ENCODE data around the gene DOCK9.

Gene DOCK9

DNA sequence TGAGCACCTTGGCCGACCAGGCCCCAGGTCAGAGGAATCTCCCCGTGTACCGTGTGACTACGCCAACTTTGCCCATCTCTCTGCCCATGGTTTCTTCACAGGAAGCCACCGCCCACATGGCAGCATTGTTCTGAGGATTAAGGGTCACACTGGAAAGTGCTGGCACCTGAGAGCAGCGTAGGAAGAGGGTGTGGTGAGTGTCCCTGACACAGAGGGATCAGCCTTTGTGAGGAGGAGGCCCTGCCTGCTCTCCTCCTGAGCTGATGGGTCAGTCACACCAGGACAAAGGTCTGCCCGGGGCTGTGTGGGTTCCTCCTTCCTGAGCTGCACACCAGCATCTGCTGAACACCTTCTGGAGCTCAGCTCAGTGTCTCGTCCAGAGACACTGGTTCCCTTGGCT is 193.2 kb downstream of the DOCK9 start:
- no CpG with 5 or more reads among the region's 8 CpGs for WGBS (ENCODE audit: extremely low coverage, insufficient coverage, insufficient read length)
- H3K14ac ChIP-seq (ENCODE audit: low read length), result no peak overlapping the region

DNA sequence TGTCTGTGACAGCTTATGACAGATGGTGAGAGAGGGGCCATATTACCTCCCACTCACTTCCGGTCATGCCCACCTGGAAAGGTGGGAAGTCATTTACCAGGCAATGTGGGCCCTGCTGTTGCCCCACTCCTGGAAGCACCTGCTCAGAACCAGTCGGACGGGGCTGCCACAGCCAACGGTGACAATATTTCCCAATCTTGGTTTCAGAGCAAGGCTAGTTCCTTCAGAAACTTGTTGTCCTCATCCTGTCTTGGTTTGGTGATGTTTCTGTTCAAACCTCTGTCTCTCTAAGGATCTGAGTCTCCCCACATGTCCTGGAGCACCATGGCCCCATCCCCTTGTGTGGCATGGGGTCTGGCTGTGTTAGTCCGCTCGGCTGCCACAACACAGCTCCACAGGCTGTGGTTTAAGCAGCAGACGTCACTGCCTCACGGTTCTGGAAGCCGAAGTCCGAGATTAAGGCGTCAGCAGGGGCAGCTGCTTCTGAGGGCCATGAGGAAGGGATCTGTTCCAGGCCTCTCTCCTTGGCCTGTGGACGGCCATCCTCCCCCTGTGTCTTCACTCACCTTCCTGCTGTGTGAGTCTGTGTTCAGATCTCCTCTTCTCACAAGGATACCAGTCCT is 193.9 kb downstream of the DOCK9 start:
- H2BK120ac ChIP-seq (ENCODE audit: insufficient read depth, low read length, poor library complexity), result no peak overlapping the region
- peak; percentile 26 to 58 for DNase-seq

More for the DNA sequence above, 193.2 kb downstream of the DOCK9 start:
- no peak overlapping the region for H3K27ac ChIP-seq (ENCODE audit: low read depth, low read length)
- peaks cover 2% of the 10 kb centered on the region for H3K9me3 ChIP-seq (ENCODE audit: insufficient read depth, low read depth, low read length)
- DNase-seq, result no peak
- H3K4me1 ChIP-seq (ENCODE audit: control insufficient read depth in 1 of 2, insufficient read depth in 2 of 2, low read length in 2 of 2), result no peaks in the 10 kb centered on the region
- no peak overlapping the region for H3K23ac ChIP-seq (ENCODE audit: low read length)
- no peak overlapping the region for H3K4me2 ChIP-seq (ENCODE audit: low read length)
- H2BK5ac ChIP-seq (ENCODE audit: low read depth, low read length, poor library complexity), result no peak overlapping the region
- no peak overlapping the region for H3K9ac ChIP-seq (ENCODE audit: low read length)
- no peak overlapping the region for H3K4ac ChIP-seq (ENCODE audit: low read depth, low read length)
- H2AK5ac ChIP-seq (ENCODE audit: low read length), result no peak overlapping the region
- H3K4me3 ChIP-seq (ENCODE audit: low read depth, low read length), result no peak overlapping the region
- H3K79me2 ChIP-seq (ENCODE audit: control insufficient read depth, insufficient read depth, low read length, poor library complexity), result peaks cover 2% of the 10 kb centered on the region
- H3K27me3 ChIP-seq (ENCODE audit: insufficient read depth, low read length), result no peaks in the 10 kb centered on the region
- H4K12ac ChIP-seq (ENCODE audit: low read depth, low read length), result no peak overlapping the region
- no peaks in the 10 kb centered on the region for H3K36me3 ChIP-seq (ENCODE audit: control insufficient read depth in 1 of 2, insufficient read depth in 2 of 2, low read length in 2 of 2)
- H2BK120ac ChIP-seq (ENCODE audit: insufficient read depth, low read length, poor library complexity), result no peak overlapping the region
- no peak overlapping the region for H2AFZ ChIP-seq (ENCODE audit: insufficient read depth, low read length, poor library complexity)
- no peak overlapping the region for H2BK12ac ChIP-seq (ENCODE audit: low read length)
- H4K91ac ChIP-seq (ENCODE audit: low read depth, low read length), result no peak overlapping the region
- H3K79me1 ChIP-seq (ENCODE audit: low read length), result no peaks in the 10 kb centered on the region
- H4K8ac ChIP-seq (ENCODE audit: low read depth, low read length), result no peak overlapping the region
- no peak overlapping the region for H3K18ac ChIP-seq (ENCODE audit: low read length)

GRCh38 chr13:98782654-98783053 is 195.2 kb downstream of the DOCK9 start:
- H3K4me2 ChIP-seq (ENCODE audit: low read length), result no peak overlapping the region
- WGBS (ENCODE audit: extremely low coverage, insufficient coverage, insufficient read length), result no CpG with 5 or more reads among the region's 5 CpGs
- H2AK5ac ChIP-seq (ENCODE audit: low read length), result no peak overlapping the region
- H4K8ac ChIP-seq (ENCODE audit: low read depth, low read length), result no peak overlapping the region
- H3K27me3 ChIP-seq (ENCODE audit: insufficient read depth, low read length), result no peaks in the 10 kb centered on the region
- peak in 1 of 2 donors; percentile 21 for DNase-seq
- no peak overlapping the region for H3K27ac ChIP-seq (ENCODE audit: low read depth, low read length)
- no peak overlapping the region for H4K12ac ChIP-seq (ENCODE audit: low read depth, low read length)
- H2BK120ac ChIP-seq (ENCODE audit: insufficient read depth, low read length, poor library complexity), result no peak overlapping the region
- H3K14ac ChIP-seq (ENCODE audit: low read length), result no peak overlapping the region
- H3K4me3 ChIP-seq (ENCODE audit: low read depth, low read length), result no peak overlapping the region
- H2BK5ac ChIP-seq (ENCODE audit: low read depth, low read length, poor library complexity), result no peak overlapping the region
- H4K91ac ChIP-seq (ENCODE audit: low read depth, low read length), result no peak overlapping the region
- no peak overlapping the region for H2BK12ac ChIP-seq (ENCODE audit: low read length)
- peaks cover 2% of the 10 kb centered on the region for H3K79me2 ChIP-seq (ENCODE audit: control insufficient read depth, insufficient read depth, low read length, poor library complexity)
- H3K18ac ChIP-seq (ENCODE audit: low read length), result no peak overlapping the region
- no peaks in the 10 kb centered on the region for H3K36me3 ChIP-seq (ENCODE audit: control insufficient read depth in 1 of 2, insufficient read depth in 2 of 2, low read length in 2 of 2)
- no peaks in the 10 kb centered on the region for H3K4me1 ChIP-seq (ENCODE audit: control insufficient read depth in 1 of 2, insufficient read depth in 2 of 2, low read length in 2 of 2)
- H3K4ac ChIP-seq (ENCODE audit: low read depth, low read length), result no peak overlapping the region
- H3K9ac ChIP-seq (ENCODE audit: low read length), result no peak overlapping the region
- H3K23ac ChIP-seq (ENCODE audit: low read length), result no peak overlapping the region
- no peak overlapping the region for H2AFZ ChIP-seq (ENCODE audit: insufficient read depth, low read length, poor library complexity)
- peaks cover 2% of the 10 kb centered on the region for H3K9me3 ChIP-seq (ENCODE audit: insufficient read depth, low read depth, low read length)
- no peaks in the 10 kb centered on the region for H3K79me1 ChIP-seq (ENCODE audit: low read length)

More for the DNA sequence above, 193.9 kb downstream of the DOCK9 start:
- H3K14ac ChIP-seq (ENCODE audit: low read length), result no peak overlapping the region
- H2BK12ac ChIP-seq (ENCODE audit: low read length), result no peak overlapping the region
- no peak overlapping the region for H4K12ac ChIP-seq (ENCODE audit: low read depth, low read length)
- H2BK5ac ChIP-seq (ENCODE audit: low read depth, low read length, poor library complexity), result no peak overlapping the region
- H2AK5ac ChIP-seq (ENCODE audit: low read length), result no peak overlapping the region
- no peaks in the 10 kb centered on the region for H3K79me1 ChIP-seq (ENCODE audit: low read length)
- no peaks in the 10 kb centered on the region for H3K4me1 ChIP-seq (ENCODE audit: control insufficient read depth in 1 of 2, insufficient read depth in 2 of 2, low read length in 2 of 2)
- peaks cover 2% of the 10 kb centered on the region for H3K9me3 ChIP-seq (ENCODE audit: insufficient read depth, low read depth, low read length)
- no peaks in the 10 kb centered on the region for H3K36me3 ChIP-seq (ENCODE audit: control insufficient read depth in 1 of 2, insufficient read depth in 2 of 2, low read length in 2 of 2)
- no peak overlapping the region for H3K4me2 ChIP-seq (ENCODE audit: low read length)
- H3K27ac ChIP-seq (ENCODE audit: low read depth, low read length), result no peak overlapping the region
- H3K27me3 ChIP-seq (ENCODE audit: insufficient read depth, low read length), result no peaks in the 10 kb centered on the region
- no CpG with 5 or more reads among the region's 12 CpGs for WGBS (ENCODE audit: extremely low coverage, insufficient coverage, insufficient read length)
- no peak overlapping the region for H3K9ac ChIP-seq (ENCODE audit: low read length)
- peaks cover 2% of the 10 kb centered on the region for H3K79me2 ChIP-seq (ENCODE audit: control insufficient read depth, insufficient read depth, low read length, poor library complexity)
- no peak overlapping the region for H2AFZ ChIP-seq (ENCODE audit: insufficient read depth, low read length, poor library complexity)
- no peak overlapping the region for H4K8ac ChIP-seq (ENCODE audit: low read depth, low read length)
- no peak overlapping the region for H3K4ac ChIP-seq (ENCODE audit: low read depth, low read length)
- no peak overlapping the region for H3K4me3 ChIP-seq (ENCODE audit: low read depth, low read length)
- no peak overlapping the region for H4K91ac ChIP-seq (ENCODE audit: low read depth, low read length)
- no peak overlapping the region for H3K18ac ChIP-seq (ENCODE audit: low read length)
- no peak overlapping the region for H3K23ac ChIP-seq (ENCODE audit: low read length)

DNA sequence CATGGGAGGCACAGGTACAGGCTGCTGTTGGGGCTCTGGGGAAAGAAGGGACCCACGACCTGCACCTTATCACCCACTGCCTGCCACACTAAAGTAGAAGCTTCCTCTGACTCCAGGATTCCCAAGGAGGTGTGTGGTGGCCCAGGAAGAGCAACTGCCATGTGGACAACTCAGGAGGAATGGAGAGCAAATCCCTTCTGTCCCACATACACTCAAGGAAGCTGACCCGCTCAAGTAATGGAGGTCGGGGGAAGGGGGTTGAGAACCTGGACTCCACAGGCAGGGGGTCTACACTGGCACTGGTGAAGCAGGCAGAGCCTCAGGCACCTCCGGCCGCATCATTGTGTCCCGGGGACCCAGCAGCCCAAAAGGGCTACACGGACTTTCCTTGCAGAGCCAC is 196.0 kb downstream of the DOCK9 start:
- Histone ChIP-seq H4K12ac (ENCODE audit: low read depth, low read length) (no peak overlapping the region), H3K18ac (ENCODE audit: low read length) (no peak overlapping the region), H2BK12ac (ENCODE audit: low read length) (no peak overlapping the region), H4K8ac (ENCODE audit: low read depth, low read length) (no peak overlapping the region), H3K27ac (ENCODE audit: low read depth, low read length) (no peak overlapping the region), H3K4ac (ENCODE audit: low read depth, low read length) (no peak overlapping the region), H3K23ac (ENCODE audit: low read length) (no peak overlapping the region), H3K79me2 (ENCODE audit: control insufficient read depth, insufficient read depth, low read length, poor library complexity) (peaks cover 2% of the 10 kb centered on the region), H3K79me1 (ENCODE audit: low read length) (no peaks in the 10 kb centered on the region), H3K4me2 (ENCODE audit: low read length) (no peak overlapping the region), H2BK120ac (ENCODE audit: insufficient read depth, low read length, poor library complexity) (no peak overlapping the region), H2BK5ac (ENCODE audit: low read depth, low read length, poor library complexity) (no peak overlapping the region), H2AFZ (ENCODE audit: insufficient read depth, low read length, poor library complexity) (no peak overlapping the region), H3K14ac (ENCODE audit: low read length) (no peak overlapping the region), H4K91ac (ENCODE audit: low read depth, low read length) (no peak overlapping the region), H2AK5ac (ENCODE audit: low read length) (no peak overlapping the region), H3K4me1 (ENCODE audit: control insufficient read depth in 1 of 2, insufficient read depth in 2 of 2, low read length in 2 of 2) (no peaks in the 10 kb centered on the region), H3K9ac (ENCODE audit: low read length) (no peak overlapping the region), H3K27me3 (ENCODE audit: insufficient read depth, low read length) (no peaks in the 10 kb centered on the region), H3K9me3 (ENCODE audit: insufficient read depth, low read depth, low read length) (peaks cover 2% of the 10 kb centered on the region), H3K36me3 (ENCODE audit: control insufficient read depth in 1 of 2, insufficient read depth in 2 of 2, low read length in 2 of 2) (no peaks in the 10 kb centered on the region), H3K4me3 (ENCODE audit: low read depth, low read length) (no peak overlapping the region)
- DNase-seq, result no peak
- WGBS (ENCODE audit: extremely low coverage, insufficient coverage, insufficient read length), result no CpG with 5 or more reads among the region's 7 CpGs

Data from trophoblast cell (in vitro differentiated cells and primary cell).